Measurements from ENCODE around the gene ZNF619. TPM values are rescaled to one million over a fixed set of nuclear protein-coding genes. Genes with fewer than 3 reads are reported as not detected.
"Not testable (repeated sequence)": the region's sequence is repeated elsewhere in the genome, so short reads cannot be mapped to it uniquely, and the experiment has no call there.

The ZNF619 gene
- total RNA-seq, 1 donor from 2014 or later: 7.8 TPM

- peaks cover 25% of the 10 kb centered on the region for H3K4me1 Mint-ChIP-seq (ENCODE audit: low read depth)
Measured at GRCh38 chr3:40453933-40454332, 23.0 kb upstream of the ZNF619 start.

GRCh38 chr3:40455328-40455727 is 21.6 kb upstream of the ZNF619 start:
- Mint-ChIP-seq H3K27ac (peak overlapping the region; percentile 86), H3K9me3 (ENCODE audit: low read depth) (no peaks in the 10 kb centered on the region), H3K36me3 (ENCODE audit: insufficient read depth) (peaks cover 11% of the 10 kb centered on the region), H3K4me1 (ENCODE audit: low read depth) (peaks cover 27% of the 10 kb centered on the region), H3K4me3 (ENCODE audit: low read depth) (peak overlapping the region; percentile 89), H3K27me3 (no peaks in the 10 kb centered on the region)
- no peak for TF ChIP-seq CTCF (IDR thresholded peaks at IDR 0.05; ENCODE audit: unreplicated experiment)
- DNase-seq (ENCODE audit: low spot score, unreplicated experiment): no peak

More at GRCh38 chr3:40453933-40454332, 23.0 kb upstream of the ZNF619 start:
- TF ChIP-seq CTCF (IDR thresholded peaks at IDR 0.05; ENCODE audit: unreplicated experiment): no peak
- Mint-ChIP-seq H3K36me3 (ENCODE audit: insufficient read depth) (peaks cover 7% of the 10 kb centered on the region), H3K27ac (peak overlapping the region; percentile 25), H3K4me3 (ENCODE audit: low read depth) (no peak overlapping the region), H3K27me3 (no peaks in the 10 kb centered on the region), H3K9me3 (ENCODE audit: low read depth) (no peaks in the 10 kb centered on the region)
- no peak for DNase-seq (ENCODE audit: low spot score, unreplicated experiment)

- H3K4me1 Mint-ChIP-seq (ENCODE audit: low read depth): peaks cover 27% of the 10 kb centered on the region
- H3K36me3 Mint-ChIP-seq (ENCODE audit: insufficient read depth): peaks cover 16% of the 10 kb centered on the region
- H3K27ac Mint-ChIP-seq: peak overlapping the region; percentile 98
- no peak for TF ChIP-seq CTCF (IDR thresholded peaks at IDR 0.05; ENCODE audit: unreplicated experiment)
- H3K9me3 Mint-ChIP-seq (ENCODE audit: low read depth): no peaks in the 10 kb centered on the region
- peak overlapping the region; percentile 89 for H3K4me3 Mint-ChIP-seq (ENCODE audit: low read depth)
- no peaks in the 10 kb centered on the region for H3K27me3 Mint-ChIP-seq
- no peak for DNase-seq (ENCODE audit: low spot score, unreplicated experiment)
Measured at GRCh38 chr3:40456279-40456939, 20.5 kb upstream of the ZNF619 start.

- Mint-ChIP-seq H3K4me3 (ENCODE audit: low read depth) (peak within 1 kb of the TSS; percentile 89), H3K27me3 (no peaks in the 10 kb centered on the region), H3K27ac (peak within 1 kb of the TSS; percentile 98), H3K4me1 (ENCODE audit: low read depth) (peaks cover 20% of the 10 kb centered on the region), H3K36me3 (ENCODE audit: insufficient read depth) (peaks cover 22% of the 10 kb centered on the region), H3K9me3 (ENCODE audit: low read depth) (no peaks in the 10 kb centered on the region)
- no peak for TF ChIP-seq CTCF (IDR thresholded peaks at IDR 0.05; ENCODE audit: unreplicated experiment)
- peak; percentile 75 for DNase-seq (ENCODE audit: low spot score, unreplicated experiment)
Measured at GRCh38 chr3:40456940-40457823, 19.7 kb upstream of the ZNF619 start, which contains the start of gene RPL14. RPL14 (plus strand) TSS chr3:40457339; CDS start chr3:40457472, 133 bp downstream.

- Mint-ChIP-seq H3K27ac (peak overlapping the region; percentile 84), H3K4me3 (ENCODE audit: low read depth) (peak overlapping the region; percentile 89), H3K27me3 (no peaks in the 10 kb centered on the region), H3K4me1 (ENCODE audit: low read depth) (peaks cover 14% of the 10 kb centered on the region), H3K9me3 (ENCODE audit: low read depth) (no peaks in the 10 kb centered on the region), H3K36me3 (ENCODE audit: insufficient read depth) (peaks cover 27% of the 10 kb centered on the region)
- DNase-seq (ENCODE audit: low spot score, unreplicated experiment): no peak
- no peak for TF ChIP-seq CTCF (IDR thresholded peaks at IDR 0.05; ENCODE audit: unreplicated experiment)
Measured at GRCh38 chr3:40458473-40458872, 18.4 kb upstream of the ZNF619 start.

GRCh38 chr3:40460481-40460880 is 16.4 kb upstream of the ZNF619 start:
- peaks cover 12% of the 10 kb centered on the region for H3K4me1 Mint-ChIP-seq (ENCODE audit: low read depth)
- DNase-seq (ENCODE audit: low spot score, unreplicated experiment); H3K9me3 Mint-ChIP-seq (ENCODE audit: low read depth); H3K27me3 Mint-ChIP-seq; H3K4me3 Mint-ChIP-seq (ENCODE audit: low read depth); H3K27ac Mint-ChIP-seq: not testable (repeated sequence)
- peaks cover 35% of the 10 kb centered on the region for H3K36me3 Mint-ChIP-seq (ENCODE audit: insufficient read depth)

Data from progenitor cell of endocrine pancreas (in vitro differentiated cells).